SK-N-SH (cell line): ENCODE data around the gene SPOCK3.

Source experiments
- CTCF ChIP-seq: fragments of 200-600 bp; sonication (generic); IDR thresholded peaks from 2 replicates; pipeline ENCODE4 v1.6.1; 2017; ENCODE audit warnings: antibody characterized with exemption, mild to moderate bottlenecking, moderate library complexity
- EP300 ChIP-seq, 2 experiments: IDR thresholded peaks; 2 replicates each; pipeline versions ENCODE4 v1.4.0 to v1.6.1; 2012; ENCODE audit warnings: borderline replicate concordance in 1 of 2, low read depth in 1 of 2, low read length in 1 of 2
- EZH2phosphoT487 ChIP-seq: fragments of 200-600 bp; sonication (generic); IDR thresholded peaks from 2 replicates; pipeline ENCODE4 v1.6.1; 2017; ENCODE audit warnings: low read depth, mixed run types, mild to moderate bottlenecking, antibody characterized with exemption, moderate library complexity, borderline replicate concordance
- FOXJ3 ChIP-seq: sonication (generic); formaldehyde crosslinking; IDR thresholded peaks from 2 replicates; pipeline ENCODE4 v1.5.1; 2020; ENCODE audit warnings: mild to moderate bottlenecking, missing genetic modification reagents
- GABPA ChIP-seq: IDR thresholded peaks from 2 replicates; pipeline ENCODE4 v1.4.0; 2012; ENCODE audit warnings: low read depth, mild to moderate bottlenecking
- GATA2 ChIP-seq: sonication (generic); formaldehyde crosslinking; IDR thresholded peaks from 2 replicates; pipeline ENCODE4 v1.5.0; 2020; ENCODE audit warnings: mild to moderate bottlenecking, missing genetic modification reagents
- IRF3 ChIP-seq: fragments of 150-350 bp; IDR thresholded peaks from 2 replicates; pipeline ENCODE4 v1.6.1; 2016; ENCODE audit warnings: mild to moderate bottlenecking, low read depth, low read length
- JUND ChIP-seq: IDR thresholded peaks from 2 replicates; pipeline ENCODE4 v1.4.0; 2012
- NRF1 ChIP-seq: IDR thresholded peaks from 2 replicates; pipeline ENCODE4 v1.6.1; 2012; ENCODE audit warnings: low read depth, mild to moderate bottlenecking, low read length
- POLR2AphosphoS5 ChIP-seq: IDR thresholded peaks from 2 replicates; pipeline ENCODE4 v1.6.1; 2012; ENCODE audit warnings: low read depth, low read length
- REST ChIP-seq: IDR thresholded peaks from 2 replicates; pipeline ENCODE4 v1.6.1; 2012; ENCODE audit warnings: mild to moderate bottlenecking, low read depth, low read length, moderate library complexity
- TAF1 ChIP-seq: IDR thresholded peaks from 2 replicates; pipeline ENCODE4 v1.6.1; 2012; ENCODE audit warnings: low read depth, mild to moderate bottlenecking, low read length, moderate library complexity, borderline replicate concordance
- TCF12 ChIP-seq: IDR thresholded peaks from 2 replicates; pipeline ENCODE4 v1.4.0; 2012

DNA sequence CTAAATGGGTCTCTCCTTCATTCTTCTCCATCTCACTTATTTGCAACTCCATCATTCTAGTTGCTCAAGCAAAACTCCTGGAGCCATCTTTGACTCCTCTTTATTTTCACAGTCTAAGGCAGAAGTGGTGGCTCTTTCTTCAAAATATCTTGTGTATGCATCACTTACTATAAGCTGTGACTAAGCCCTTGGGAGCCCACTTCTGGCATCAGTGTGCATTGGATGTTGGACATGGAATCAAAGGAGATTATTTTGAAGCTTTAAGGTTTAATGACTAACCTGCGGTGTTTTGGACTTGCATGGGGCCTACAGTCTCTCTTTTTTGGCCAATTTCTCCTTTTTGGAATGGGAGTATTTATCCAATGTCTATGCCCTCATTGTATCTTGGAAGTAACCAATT is 276.8 kb downstream of the SPOCK3 start:
- no peak for TF ChIP-seq NRF1
- TF ChIP-seq FOXJ3 (CRISPR knock-in tag) = no peak
- no peak for TF ChIP-seq CTCF
- no peak for TF ChIP-seq POLR2AphosphoS5
- TF ChIP-seq GABPA = no peak
- no peak for TF ChIP-seq IRF3
- no peak for TF ChIP-seq EZH2phosphoT487
- TF ChIP-seq EP300 (IDR thresholded peaks at IDR 0.05; ENCODE audit: borderline replicate concordance in 1 of 2, low read depth in 1 of 2, low read length in 1 of 2) = no peak
- TF ChIP-seq REST = no peak
- no peak for TF ChIP-seq TCF12
- TF ChIP-seq JUND = no peak
- no peak for TF ChIP-seq GATA2 (CRISPR knock-in tag)
- no peak for TF ChIP-seq TAF1
